ENCODE measurements around the gene FSHB.
A peak's percentile ranks its signal among the peaks of the same experiment; 100 is the strongest.
"Not testable (repeated sequence)": the region's sequence is repeated elsewhere in the genome, so short reads cannot be mapped to it uniquely, and the experiment has no call there.

FSHB gene

DNA sequence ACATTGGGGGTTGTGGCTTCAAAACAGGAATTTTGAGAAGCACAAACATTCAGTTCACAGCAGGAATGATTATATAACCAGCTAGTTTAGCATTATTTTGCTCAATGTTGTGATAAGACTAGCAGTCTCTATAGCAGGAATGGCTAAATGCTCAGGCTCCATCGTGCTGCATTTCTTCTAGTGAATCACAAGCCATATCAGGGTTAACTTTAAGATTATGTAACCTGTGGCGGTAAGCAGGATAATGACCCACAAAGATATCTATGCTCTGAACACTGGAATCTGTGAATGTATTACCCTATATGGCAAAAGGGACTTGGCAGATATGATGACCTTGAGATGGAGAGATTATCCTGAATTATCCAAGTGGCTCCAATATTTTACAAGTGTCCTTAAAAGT, 14.8 kb downstream of the FSHB start:
- H3K4me3 Mint-ChIP-seq, result no peak overlapping the region
- no peaks in the 10 kb centered on the region for H3K4me1 Mint-ChIP-seq (ENCODE audit: low read depth)
- H3K9me3 Mint-ChIP-seq, result no peaks in the 10 kb centered on the region
- no peaks in the 10 kb centered on the region for H3K36me3 Mint-ChIP-seq (ENCODE audit: low read depth)
- H3K27me3 Mint-ChIP-seq (ENCODE audit: low read depth), result no peaks in the 10 kb centered on the region
- no peak overlapping the region for H3K27ac Mint-ChIP-seq

DNA sequence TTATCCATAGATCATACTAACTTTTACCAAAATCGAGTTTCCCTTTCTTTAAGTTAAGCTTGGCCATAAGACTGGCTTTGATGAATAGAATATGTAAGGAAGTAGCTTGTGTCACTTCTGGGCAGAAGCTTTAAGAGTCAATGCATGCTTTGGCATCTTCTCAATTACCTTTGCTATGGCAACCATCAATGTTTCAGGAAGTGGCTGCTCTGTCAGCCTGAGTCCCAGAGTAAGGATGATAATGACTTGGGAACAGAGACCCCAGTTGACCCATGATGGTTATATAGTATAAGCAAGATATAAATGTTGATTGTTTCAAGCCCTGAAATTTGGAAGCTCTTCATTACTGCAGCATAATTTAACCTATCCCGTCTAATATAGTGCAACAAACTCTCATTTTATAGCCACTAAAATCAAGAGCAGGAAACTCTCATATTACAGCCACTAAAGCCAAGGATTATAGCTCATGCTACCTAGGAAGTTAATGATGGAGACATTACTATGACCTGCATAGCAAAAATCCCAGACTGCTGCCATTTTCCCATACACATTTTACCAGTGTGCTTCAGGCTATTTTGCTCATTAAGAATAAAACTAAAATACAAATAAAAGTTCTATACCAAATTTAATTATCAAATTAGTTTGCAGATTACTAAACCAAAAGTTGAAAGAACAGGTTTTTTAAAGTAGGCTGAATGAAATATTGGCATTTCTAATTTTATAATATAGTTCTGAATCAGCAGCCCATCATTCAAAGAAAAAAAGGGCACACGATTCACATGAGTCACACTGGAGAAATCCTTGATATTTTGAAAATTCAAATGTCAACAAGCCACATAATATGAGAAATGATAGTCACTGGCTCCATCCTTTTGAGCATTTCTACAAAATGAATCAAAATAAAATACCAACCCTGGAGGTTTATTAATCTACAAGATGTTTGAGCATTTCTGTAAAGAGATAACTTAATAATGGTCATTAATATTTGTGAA, 23.8 kb downstream of the FSHB start:
- H3K27me3 Mint-ChIP-seq (ENCODE audit: low read depth), result no peaks in the 10 kb centered on the region
- H3K9me3 Mint-ChIP-seq, result no peaks in the 10 kb centered on the region
- no peak overlapping the region for H3K27ac Mint-ChIP-seq
- no peaks in the 10 kb centered on the region for H3K36me3 Mint-ChIP-seq (ENCODE audit: low read depth)
- H3K4me1 Mint-ChIP-seq (ENCODE audit: low read depth), result no peaks in the 10 kb centered on the region
- no peak overlapping the region for H3K4me3 Mint-ChIP-seq

DNA sequence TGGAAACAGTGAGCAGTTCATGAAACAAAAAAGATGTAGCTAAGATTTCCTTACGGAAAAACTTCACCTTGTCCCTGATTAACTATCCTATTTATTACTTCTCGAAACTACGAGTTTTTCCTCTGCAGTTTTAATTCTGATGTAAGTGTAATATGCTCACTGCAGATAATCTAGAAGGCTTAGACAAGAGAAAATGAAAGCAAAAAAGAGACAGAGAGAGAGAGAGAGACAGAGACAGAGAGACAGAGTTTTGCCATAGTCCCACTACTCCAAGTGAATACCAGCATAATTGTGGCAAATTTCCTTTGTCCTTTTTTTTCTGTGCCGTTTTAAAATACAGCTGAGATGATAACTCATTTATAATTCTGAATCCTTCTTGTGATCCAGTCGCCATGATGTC, 24.8 kb downstream of the FSHB start:
- Mint-ChIP-seq H3K9me3 (no peaks in the 10 kb centered on the region), H3K36me3 (ENCODE audit: low read depth) (no peaks in the 10 kb centered on the region), H3K27ac (no peak overlapping the region), H3K27me3 (ENCODE audit: low read depth) (no peaks in the 10 kb centered on the region), H3K4me3 (no peak overlapping the region), H3K4me1 (ENCODE audit: low read depth) (no peaks in the 10 kb centered on the region)

DNA sequence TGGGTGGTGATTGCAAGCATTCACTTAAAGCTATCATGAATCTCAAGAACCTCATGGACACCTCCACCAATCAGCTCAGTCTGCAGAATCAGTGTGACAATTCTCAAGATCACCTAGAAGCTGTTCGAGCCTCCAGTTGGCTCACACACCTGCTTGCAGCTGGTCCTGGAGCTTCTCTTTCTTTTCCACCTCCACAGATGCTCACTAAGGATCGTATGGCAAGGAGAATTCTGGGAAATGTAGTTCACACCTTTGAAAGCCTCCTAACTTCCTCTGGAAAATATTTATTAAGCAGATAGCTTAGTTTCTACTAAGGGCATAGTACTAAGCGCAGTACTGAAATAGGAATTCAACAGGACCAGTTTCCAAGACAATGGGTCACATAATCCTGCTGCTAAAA, 26.2 kb downstream of the FSHB start:
- H3K27ac Mint-ChIP-seq, result no peak overlapping the region
- no peaks in the 10 kb centered on the region for H3K36me3 Mint-ChIP-seq (ENCODE audit: low read depth)
- no peaks in the 10 kb centered on the region for H3K4me1 Mint-ChIP-seq (ENCODE audit: low read depth)
- no peaks in the 10 kb centered on the region for H3K27me3 Mint-ChIP-seq (ENCODE audit: low read depth)
- no peaks in the 10 kb centered on the region for H3K9me3 Mint-ChIP-seq
- H3K4me3 Mint-ChIP-seq, result no peak overlapping the region

GRCh38 chr11:30258679-30259078, 27.9 kb downstream of the FSHB start:
- Mint-ChIP-seq H3K9me3 (no peaks in the 10 kb centered on the region), H3K4me1 (ENCODE audit: low read depth) (no peaks in the 10 kb centered on the region), H3K36me3 (ENCODE audit: low read depth) (no peaks in the 10 kb centered on the region), H3K27ac (no peak overlapping the region), H3K27me3 (ENCODE audit: low read depth) (no peaks in the 10 kb centered on the region), H3K4me3 (no peak overlapping the region)

DNA sequence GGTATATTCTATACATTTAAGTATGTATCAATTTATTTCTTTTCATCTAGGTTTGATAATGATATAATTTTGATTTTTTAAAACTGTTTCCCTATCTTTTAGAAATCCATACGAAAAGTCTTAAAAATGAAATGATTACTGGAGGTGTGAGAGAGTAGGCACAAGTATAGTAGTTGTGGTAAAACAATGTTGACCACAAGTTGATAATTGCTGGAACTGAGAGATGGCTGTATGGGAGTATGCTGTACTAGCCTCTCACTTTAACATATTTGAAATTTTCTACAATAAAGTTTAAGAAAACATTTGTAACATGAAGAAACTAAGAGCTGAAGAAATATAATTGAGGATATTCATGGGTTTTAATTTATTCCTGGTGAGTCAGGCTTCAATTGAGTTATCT, 30.0 kb downstream of the FSHB start:
- H3K36me3 Mint-ChIP-seq (ENCODE audit: low read depth), result no peaks in the 10 kb centered on the region
- no peaks in the 10 kb centered on the region for H3K9me3 Mint-ChIP-seq
- no peaks in the 10 kb centered on the region for H3K4me1 Mint-ChIP-seq (ENCODE audit: low read depth)
- no peaks in the 10 kb centered on the region for H3K27me3 Mint-ChIP-seq (ENCODE audit: low read depth)
- no peak overlapping the region for H3K4me3 Mint-ChIP-seq
- no peak overlapping the region for H3K27ac Mint-ChIP-seq

DNA sequence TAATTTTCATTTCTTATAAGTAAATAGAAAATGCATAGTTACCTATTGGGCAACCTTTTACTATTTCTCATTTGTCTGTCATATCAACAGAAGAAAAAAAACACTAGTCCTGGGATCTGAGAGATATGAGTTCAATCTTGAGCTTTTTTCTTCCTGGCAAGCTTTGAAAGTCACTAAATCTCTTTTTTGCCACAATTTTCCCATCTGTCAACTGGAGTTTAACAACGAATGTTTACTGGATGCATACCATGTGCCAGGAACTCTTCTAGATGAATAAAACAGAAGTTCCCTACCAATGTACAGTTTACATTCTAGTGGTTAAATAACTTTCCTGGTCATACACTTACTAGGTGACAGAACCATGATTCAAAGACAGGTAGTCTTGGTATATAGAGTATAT, 31.0 kb downstream of the FSHB start:
- no peaks in the 10 kb centered on the region for H3K4me1 Mint-ChIP-seq (ENCODE audit: low read depth)
- H3K36me3 Mint-ChIP-seq (ENCODE audit: low read depth), result no peaks in the 10 kb centered on the region
- H3K27ac Mint-ChIP-seq, result no peak overlapping the region
- no peaks in the 10 kb centered on the region for H3K27me3 Mint-ChIP-seq (ENCODE audit: low read depth)
- H3K4me3 Mint-ChIP-seq, result no peak overlapping the region
- no peaks in the 10 kb centered on the region for H3K9me3 Mint-ChIP-seq

GRCh38 chr11:30268638-30269037, 37.8 kb downstream of the FSHB start:
- H3K27me3 Mint-ChIP-seq (ENCODE audit: low read depth); H3K36me3 Mint-ChIP-seq (ENCODE audit: low read depth); H3K9me3 Mint-ChIP-seq: not testable (repeated sequence)

GRCh38 chr11:30270671-30271070, 39.9 kb downstream of the FSHB start:
- Mint-ChIP-seq H3K27ac (no peak overlapping the region), H3K27me3 (ENCODE audit: low read depth) (peaks cover 12% of the 10 kb centered on the region), H3K4me3 (no peak overlapping the region), H3K4me1 (ENCODE audit: low read depth) (no peaks in the 10 kb centered on the region), H3K9me3 (no peaks in the 10 kb centered on the region), H3K36me3 (ENCODE audit: low read depth) (no peaks in the 10 kb centered on the region)

More at GRCh38 chr11:30268638-30269037, 37.8 kb downstream of the FSHB start:
- H3K27ac Mint-ChIP-seq; H3K4me1 Mint-ChIP-seq (ENCODE audit: low read depth); H3K4me3 Mint-ChIP-seq: not testable (repeated sequence)

GRCh38 chr11:30277176-30277575, 46.4 kb downstream of the FSHB start:
- H3K27ac Mint-ChIP-seq, result no peak overlapping the region
- no peaks in the 10 kb centered on the region for H3K9me3 Mint-ChIP-seq
- H3K4me3 Mint-ChIP-seq, result no peak overlapping the region
- H3K27me3 Mint-ChIP-seq (ENCODE audit: low read depth), result peaks cover 13% of the 10 kb centered on the region
- H3K36me3 Mint-ChIP-seq (ENCODE audit: low read depth), result no peaks in the 10 kb centered on the region
- H3K4me1 Mint-ChIP-seq (ENCODE audit: low read depth), result peaks cover 9% of the 10 kb centered on the region

DNA sequence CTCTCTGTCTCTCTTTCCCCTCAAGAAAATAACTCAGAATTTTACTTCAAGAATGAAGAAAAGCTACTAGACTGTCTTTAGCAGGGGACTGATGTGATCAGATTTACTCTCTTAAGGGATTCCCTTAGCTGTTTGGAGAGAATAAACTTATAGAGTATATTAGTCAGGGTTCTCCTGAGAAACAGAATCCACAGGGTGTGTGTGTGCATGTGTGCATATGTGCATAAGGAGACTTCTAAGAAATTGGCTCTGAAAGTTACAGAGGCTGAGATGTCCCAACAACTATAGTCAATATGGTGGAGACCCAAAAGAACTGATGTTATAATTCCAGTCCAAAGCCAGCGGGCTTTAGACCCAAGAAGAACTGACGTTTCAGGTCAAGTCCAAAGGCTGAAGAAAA, 49.0 kb downstream of the FSHB start:
- Mint-ChIP-seq H3K9me3 (no peaks in the 10 kb centered on the region), H3K4me3 (no peak overlapping the region), H3K27ac (no peak overlapping the region), H3K4me1 (ENCODE audit: low read depth) (peaks cover 15% of the 10 kb centered on the region), H3K27me3 (ENCODE audit: low read depth) (peaks cover 19% of the 10 kb centered on the region), H3K36me3 (ENCODE audit: low read depth) (no peaks in the 10 kb centered on the region)

- Mint-ChIP-seq H3K4me3 (peak overlapping the region; percentile 15), H3K9me3 (no peaks in the 10 kb centered on the region), H3K4me1 (ENCODE audit: low read depth) (peaks cover 15% of the 10 kb centered on the region), H3K27ac (no peak overlapping the region), H3K27me3 (ENCODE audit: low read depth) (peaks cover 16% of the 10 kb centered on the region), H3K36me3 (ENCODE audit: low read depth) (no peaks in the 10 kb centered on the region)
These were observed 50.9 kb downstream of the FSHB start for GRCh38 chr11:30281476-30282288.

DNA sequence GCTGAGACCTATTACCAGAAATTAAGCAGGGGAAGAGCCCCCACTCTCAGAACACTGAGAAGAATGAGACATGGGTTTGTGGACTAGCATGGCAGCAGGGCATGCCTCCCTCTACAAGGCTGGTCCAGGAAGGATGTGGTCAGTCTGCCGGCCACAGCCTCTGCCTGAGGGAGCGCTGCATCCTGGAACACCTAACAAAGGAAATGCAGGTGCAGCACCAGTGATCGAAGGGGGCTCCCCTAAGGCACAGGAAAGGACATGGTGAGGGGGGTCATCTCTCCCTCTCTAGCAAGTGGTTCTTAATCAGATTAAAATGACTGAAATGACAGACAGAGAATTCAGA, 51.4 kb downstream of the FSHB start:
- H3K27ac Mint-ChIP-seq, result no peak overlapping the region
- peak overlapping the region; percentile 15 for H3K4me3 Mint-ChIP-seq
- H3K4me1 Mint-ChIP-seq (ENCODE audit: low read depth), result peaks cover 15% of the 10 kb centered on the region
- H3K27me3 Mint-ChIP-seq (ENCODE audit: low read depth), result peaks cover 16% of the 10 kb centered on the region
- H3K36me3 Mint-ChIP-seq (ENCODE audit: low read depth), result no peaks in the 10 kb centered on the region
- H3K9me3 Mint-ChIP-seq, result no peaks in the 10 kb centered on the region
